NCI-H82 treated with DMSO at 0.1 percent for 48 hours (cell line): ENCODE results near the gene SSR4.
"Not testable (repeated sequence)": the region's sequence is repeated elsewhere in the genome, so short reads cannot be mapped to it uniquely, and the experiment has no call there.

Source experiments
- DNase-seq: peaks from one replicate; lab custom pipeline; 2025; ENCODE audit not compliant: unreplicated experiment; lab: John Stamatoyannopoulos, UW

Gene SSR4

DNA sequence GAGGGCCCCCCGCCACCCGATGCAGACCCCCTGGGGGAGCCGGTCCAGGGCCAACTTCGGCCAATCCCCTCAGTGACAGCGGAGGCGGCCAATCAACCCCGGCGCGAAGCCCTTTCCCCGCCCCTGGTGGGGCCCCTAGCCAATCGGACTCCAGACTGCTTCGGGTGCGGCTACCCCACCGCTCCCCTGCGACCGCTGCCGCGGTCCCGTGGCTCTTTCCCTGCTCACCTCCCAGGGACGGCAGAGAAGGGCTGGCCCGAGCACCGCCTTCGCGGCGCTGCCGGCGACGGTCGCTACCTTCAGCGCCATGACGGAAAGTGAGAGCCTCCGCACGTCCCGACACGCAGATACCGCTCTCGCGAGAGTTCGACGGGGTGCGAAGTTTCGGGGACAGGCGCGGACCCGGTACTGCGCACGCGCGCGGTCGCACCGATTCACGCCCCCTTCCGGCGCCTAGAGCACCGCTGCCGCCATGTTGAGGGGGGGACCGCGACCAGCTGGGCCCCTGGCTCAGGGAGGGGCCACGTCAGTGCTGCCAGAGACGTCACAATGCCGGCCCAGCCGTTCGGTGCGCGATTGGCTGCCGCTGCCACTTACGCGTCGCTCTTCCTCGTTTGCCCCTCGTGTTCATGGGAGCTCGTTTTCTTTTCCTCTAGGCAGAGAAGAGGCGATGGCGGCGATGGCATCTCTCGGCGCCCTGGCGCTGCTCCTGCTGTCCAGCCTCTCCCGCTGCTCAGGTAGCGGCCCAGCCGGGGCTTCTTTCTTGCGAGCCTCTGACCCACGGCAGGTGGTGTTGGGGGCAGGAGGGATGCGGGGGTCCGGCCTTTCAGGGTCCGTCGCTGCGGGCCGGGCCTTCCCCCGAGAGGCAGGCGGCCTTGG is at the start of gene SSR4, which contains the start of gene IDH3G:
TSS of gene SSR4 (plus strand) at position 651 of the 879 bp plus-strand sequence. CDS start at position 671, 20 bp downstream.
TSS of gene IDH3G (minus strand) at position 358 of the 879 bp plus-strand sequence. CDS start at position 309, 49 bp downstream.
- DNase-seq: peak; percentile 88

DNA sequence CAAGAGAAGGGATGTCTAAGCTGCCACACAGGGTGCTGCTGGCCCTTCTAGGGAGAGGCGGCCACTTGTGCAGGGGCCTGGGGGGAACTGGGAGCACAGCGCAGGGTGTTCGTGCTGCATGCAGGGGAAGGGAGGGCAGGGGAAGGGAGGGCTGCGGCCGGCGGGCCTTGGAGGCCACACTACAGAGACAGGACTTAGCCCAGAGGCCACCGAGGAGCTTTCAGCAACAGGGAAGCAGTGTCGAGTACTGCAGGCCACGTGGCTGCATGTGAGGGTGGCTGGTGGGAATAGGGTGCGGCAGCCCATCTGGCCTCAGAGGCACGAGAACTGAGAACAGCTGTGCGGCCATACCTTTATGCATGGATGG is 49.4 kb upstream of the SSR4 start:
- not testable (repeated sequence) for DNase-seq

GRCh38 chrX:153746359-153746758 is 48.1 kb upstream of the SSR4 start:
- DNase-seq: no peak

- DNase-seq: not testable (repeated sequence)
These were observed 47.5 kb upstream of the SSR4 start for GRCh38 chrX:153746991-153747390.

- not testable (repeated sequence) for DNase-seq
These were observed 45.5 kb upstream of the SSR4 start for GRCh38 chrX:153749017-153749416.

GRCh38 chrX:153750127-153750774 is 44.2 kb upstream of the SSR4 start:
- no peak for DNase-seq

DNA sequence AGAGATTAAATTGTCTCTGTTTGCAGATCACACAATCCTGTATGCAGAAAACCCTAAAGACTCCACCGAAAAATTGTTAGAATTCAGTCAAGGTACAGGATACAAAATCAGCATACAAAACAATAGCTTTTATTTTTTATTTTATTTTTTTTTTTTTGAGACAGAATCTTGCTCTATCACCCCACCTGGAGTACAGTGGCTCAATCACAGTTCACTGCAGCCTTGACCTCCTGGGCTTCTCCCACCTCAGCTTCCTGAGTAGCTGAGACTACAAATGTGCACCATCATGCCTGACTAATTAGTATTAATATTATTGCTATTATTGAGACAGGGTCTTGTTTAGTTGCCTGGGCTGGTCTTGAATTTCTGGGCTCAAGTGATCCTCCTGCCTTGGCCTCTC is 39.3 kb upstream of the SSR4 start:
- no peak for DNase-seq

GRCh38 chrX:153761863-153762262 is 32.6 kb upstream of the SSR4 start:
- no peak for DNase-seq

DNA sequence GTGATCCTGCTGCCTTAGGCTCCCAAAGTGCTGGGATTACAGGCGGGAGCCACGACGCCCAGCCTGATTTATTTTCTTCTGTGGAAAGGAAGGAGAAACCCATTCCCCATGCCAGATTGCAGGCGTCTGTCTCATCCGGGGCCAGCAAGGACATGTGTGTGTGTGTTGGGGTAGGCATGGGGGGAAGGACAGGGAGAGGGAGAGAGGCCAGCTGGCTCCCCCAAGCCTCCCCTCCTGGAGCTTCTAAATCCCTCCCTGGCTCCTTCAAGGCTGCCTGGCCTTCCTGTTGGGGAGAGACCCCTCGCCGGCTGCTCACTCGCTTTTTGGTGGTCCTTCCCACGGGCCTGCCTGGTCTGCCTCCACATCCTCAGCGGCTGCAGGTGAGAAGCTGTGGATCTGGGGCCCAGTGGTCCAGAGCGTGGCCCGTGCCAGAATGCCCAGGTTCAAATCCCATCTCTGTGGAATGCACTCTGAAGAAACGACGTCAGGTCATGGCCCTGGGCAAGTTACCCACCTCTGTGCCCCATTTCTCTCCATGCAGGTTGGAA is 31.8 kb upstream of the SSR4 start:
- DNase-seq: no peak

DNA sequence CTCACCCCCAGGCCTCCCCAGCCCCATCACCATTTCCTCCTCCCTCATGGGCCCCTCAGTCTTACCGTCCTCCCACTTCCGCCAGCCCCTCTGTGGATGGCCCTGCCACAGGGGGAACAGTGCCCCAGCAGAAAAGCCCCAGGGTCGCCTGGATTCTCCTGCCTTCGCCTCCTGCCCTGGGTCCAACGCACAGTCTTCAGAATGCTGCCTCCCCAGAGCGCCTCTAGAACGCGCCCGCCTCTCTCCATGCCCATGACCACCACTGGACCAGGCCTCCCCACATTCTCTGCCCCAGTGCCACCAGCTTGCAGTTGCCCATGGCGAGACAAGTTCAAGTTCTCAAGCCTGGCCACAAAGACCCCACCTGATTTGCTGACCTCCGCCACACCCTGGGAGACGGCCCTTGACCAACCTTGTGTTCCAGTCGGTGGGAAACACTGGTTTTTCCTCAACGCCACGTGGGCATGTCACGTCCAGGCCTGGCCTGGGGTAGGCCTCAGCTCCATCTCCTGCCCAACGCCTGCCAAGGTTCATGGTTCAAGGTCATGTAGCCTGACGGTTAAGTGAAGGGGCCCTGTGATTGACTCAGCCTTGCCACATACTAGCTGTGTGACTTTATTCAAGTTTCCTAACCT is 31.1 kb upstream of the SSR4 start:
- DNase-seq: no peak

GRCh38 chrX:153763989-153764755 is 30.3 kb upstream of the SSR4 start, which contains the start of gene PLXNB3:
Gene PLXNB3 (plus strand): TSS chrX:153764249. CDS start chrX:153765536, 1,287 bp downstream.
- peak; percentile 22 for DNase-seq

DNA sequence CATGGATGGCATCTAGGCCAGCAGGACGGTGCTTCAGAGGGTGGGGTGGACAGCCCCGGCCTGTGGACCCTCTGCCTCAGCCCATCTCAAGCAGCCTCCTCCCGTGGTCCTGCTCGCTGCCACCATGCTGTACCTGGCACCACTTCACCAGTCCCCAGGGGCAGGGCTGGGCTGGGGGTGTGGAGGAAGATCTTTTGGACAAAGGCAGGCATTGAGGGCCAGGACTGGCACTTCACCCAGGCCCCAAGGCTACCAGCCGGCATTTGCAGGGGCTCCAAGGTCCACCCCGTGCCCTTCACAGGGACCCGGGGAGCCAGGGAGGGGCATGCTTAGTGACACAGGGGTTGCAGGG is 29.7 kb upstream of the SSR4 start:
- no peak for DNase-seq

GRCh38 chrX:153765138-153766079 is 29.1 kb upstream of the SSR4 start:
- DNase-seq: no peak

DNA sequence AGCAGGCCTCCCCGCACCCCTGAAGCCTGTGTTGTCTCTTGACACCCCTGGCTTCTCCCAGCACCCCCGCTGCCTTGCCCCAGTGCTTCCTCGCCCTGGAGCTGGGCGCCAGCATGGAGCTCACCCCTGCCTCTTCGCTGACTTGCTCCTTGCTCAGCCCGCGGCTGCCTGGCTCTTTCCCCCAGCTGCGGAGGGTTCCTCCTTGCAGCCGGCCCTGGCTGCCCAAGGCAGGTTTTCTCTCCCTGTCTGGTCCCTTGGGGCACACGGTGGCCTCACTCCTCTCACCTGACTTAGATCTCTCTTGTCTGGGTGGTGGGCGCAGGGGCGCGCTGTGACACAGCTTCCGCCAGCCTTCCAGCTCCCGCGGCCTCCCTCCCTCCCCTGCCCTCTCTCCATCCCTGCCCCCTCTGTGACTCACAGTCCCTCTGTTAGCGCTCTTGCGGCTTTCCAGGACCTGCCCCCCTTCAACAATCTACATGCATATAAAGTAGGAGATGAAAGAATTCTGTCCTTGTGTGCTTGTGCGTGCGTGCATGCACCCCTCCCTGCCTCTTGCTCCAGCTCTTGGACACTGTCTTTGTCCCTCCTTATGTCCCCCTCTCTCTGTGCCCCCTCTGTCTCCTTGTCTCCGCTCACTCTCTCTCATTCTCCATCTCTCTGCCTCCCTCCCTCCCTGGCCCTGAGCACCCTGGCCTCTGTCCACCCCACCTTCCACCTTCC is 28.2 kb upstream of the SSR4 start:
- no peak for DNase-seq

- no peak for DNase-seq
These were observed 27.4 kb upstream of the SSR4 start for GRCh38 chrX:153766871-153767673.

GRCh38 chrX:153767674-153768055 is 26.8 kb upstream of the SSR4 start:
- DNase-seq: no peak

DNA sequence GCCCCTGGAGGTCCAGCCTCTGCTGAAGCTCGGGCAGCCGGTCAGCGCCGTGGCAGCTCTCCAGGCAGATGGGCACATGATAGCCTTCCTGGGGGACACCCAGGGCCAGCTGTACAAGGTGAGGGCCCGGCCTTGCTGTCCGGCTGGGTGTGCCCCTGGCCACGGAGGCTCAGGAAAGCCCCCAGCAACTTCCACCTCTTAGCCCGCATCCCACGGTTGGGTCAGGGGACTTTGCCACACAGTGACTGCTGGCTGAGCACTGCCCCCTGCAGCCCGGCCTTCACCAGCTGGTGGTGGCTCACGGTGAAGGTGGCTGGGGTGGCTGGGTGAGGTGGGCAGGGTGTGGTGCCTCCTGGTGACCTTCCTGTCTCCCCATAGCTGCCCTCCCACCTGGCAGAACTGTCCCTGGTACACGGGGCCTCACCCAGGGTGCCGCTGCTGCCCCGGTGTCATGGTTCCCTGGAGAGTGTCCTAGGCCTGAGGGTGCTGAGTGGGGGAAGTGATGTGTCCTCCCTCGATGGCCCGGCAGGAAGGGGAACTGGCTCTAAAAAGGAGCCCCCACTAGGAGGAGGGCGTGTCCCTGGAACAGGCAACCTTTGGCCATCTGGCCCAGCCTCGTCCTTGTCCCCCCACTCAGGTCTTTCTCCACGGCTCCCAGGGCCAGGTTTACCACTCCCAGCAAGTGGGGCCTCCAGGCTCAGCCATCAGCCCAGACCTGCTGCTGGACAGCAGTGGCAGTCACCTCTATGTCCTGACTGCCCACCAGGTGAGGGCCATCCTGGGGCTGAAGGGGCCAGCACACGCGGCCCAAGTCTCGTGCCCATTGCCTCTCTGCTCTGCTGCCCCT is 25.9 kb upstream of the SSR4 start:
- no peak for DNase-seq
